ENCODE data around the gene PGM1.
A peak's percentile ranks its signal among the peaks of the same experiment; 100 is the strongest.

PGM1 gene

GRCh38 chr1:63691701-63692425 is 98.7 kb downstream of the PGM1 start:
- peak in 1 of 3 donors; percentile 43 for DNase-seq (ENCODE audit: low read depth in 2 of 3, low spot score in 1 of 3)

DNA sequence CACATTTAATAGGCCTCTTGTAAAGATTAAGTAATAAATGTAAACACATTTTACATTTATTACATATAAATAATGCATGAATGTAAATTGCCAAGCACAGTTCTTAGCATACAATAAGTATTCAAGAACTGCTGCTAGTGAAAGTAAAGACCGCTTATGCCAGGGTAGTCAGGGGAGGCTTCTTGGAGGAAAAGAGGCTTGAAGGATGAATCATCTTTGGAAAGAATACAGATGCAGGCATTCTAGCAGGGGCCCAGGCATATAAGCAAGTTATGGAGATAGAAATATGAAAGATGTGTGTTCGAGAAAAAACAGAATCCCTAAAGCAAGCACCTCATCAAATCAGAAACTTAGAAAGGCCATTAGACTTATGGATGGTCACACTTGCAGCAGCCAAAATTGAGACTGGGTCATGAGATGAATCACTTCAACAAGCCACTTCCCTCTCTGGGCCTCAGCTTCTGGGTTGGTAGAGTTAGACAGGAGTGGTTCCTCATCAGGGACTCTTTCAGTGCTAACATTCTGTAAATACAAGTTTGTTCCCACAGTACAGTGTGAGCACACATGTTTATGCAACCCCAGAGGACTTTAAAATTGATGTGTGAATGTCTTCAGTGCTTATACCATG is 100.8 kb downstream of the PGM1 start:
- DNase-seq (ENCODE audit: low read depth in 2 of 3, low spot score in 1 of 3): no peak

- DNase-seq (ENCODE audit: low read depth in 2 of 3, low spot score in 1 of 3): no peak
Measured at GRCh38 chr1:63698001-63698838, 105.0 kb downstream of the PGM1 start.

GRCh38 chr1:63701187-63701586 is 108.0 kb downstream of the PGM1 start:
- DNase-seq (ENCODE audit: low read depth in 2 of 3, low spot score in 1 of 3): no peak

- DNase-seq (ENCODE audit: low read depth in 2 of 3, low spot score in 1 of 3): no peak
Measured at GRCh38 chr1:63703701-63704107, 110.5 kb downstream of the PGM1 start.

DNA sequence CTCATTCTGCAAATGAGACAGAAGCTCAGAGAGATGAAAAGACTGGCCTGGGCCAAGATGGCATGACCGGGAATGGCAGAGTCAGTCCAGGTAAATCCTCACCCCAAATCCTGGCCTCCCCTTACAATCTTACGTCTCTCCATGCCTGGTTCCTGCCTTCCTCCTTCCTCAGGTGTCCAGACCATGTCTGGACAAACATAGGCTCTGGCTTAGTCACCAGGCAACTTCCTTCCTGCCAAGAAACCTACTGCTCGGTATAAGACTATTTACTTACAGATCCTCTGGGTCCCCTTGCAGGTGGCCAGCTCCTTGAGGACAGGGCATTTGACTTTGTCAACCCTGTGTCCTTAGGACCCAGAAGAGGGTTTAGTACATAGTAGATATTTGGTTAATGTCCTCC is 111.2 kb downstream of the PGM1 start:
- DNase-seq (ENCODE audit: low read depth in 2 of 3, low spot score in 1 of 3): no peak

- DNase-seq (ENCODE audit: low read depth in 2 of 3, low spot score in 1 of 3): no peak
Measured at GRCh38 chr1:63705078-63705477, 111.9 kb downstream of the PGM1 start.

DNA sequence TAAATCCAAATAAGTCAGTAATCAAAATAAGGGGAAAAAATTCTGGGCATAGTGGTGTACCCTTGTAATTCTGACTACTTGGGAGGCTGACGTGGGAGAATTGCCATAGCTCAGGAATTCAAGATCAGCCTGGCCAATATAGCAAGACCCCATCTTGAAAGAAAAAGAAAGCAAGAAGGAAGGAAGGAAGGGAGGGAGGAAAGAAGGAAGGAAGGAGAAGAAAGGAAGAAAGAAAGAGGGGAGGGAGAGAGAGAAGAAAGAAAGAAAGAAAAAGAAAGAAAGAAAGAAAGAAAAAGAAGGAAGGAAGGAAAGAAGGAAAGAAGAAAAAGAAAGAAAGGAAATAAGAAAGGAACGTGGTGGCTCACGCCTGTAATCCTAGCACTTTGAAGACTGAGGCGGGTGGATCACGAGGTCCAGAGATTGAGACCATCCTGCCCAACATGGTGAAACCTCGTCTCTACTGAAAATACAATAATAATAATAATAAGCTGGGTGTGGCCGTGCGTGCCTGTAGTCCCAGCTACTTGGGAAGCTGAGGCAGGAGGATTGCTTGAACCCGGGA is 116.1 kb downstream of the PGM1 start:
- DNase-seq (ENCODE audit: low read depth in 2 of 3, low spot score in 1 of 3): no peak
